A549 (cell line): Measurements from ENCODE around the gene RASA3.

ENCODE experiments used
- CBX2 ChIP-seq: fragments of 200-600 bp; sonication (generic); IDR thresholded peaks from 2 replicates; pipeline ENCODE4 v1.6.1; 2016; ENCODE audit warnings: low read depth, mild to moderate bottlenecking, borderline replicate concordance
- CTCF ChIP-seq: fragments of >200 bp; sonication (Bioruptor Twin); formaldehyde crosslinking; IDR thresholded peaks from 3 replicates; pipeline ENCODE4 v1.5.1; 2016
- ELK1 ChIP-seq: fragments of 150-350 bp; IDR thresholded peaks from 2 replicates; pipeline ENCODE4 v1.6.1; 2014; ENCODE audit warnings: low read depth, mild to moderate bottlenecking, low read length
- FOXS1 ChIP-seq: fragments of 250-450 bp; sonication (Bioruptor Pico); IDR thresholded peaks from 2 replicates; pipeline ENCODE4 v1.5.0; 2020; ENCODE audit warnings: mild to moderate bottlenecking, moderate library complexity
- HES2 ChIP-seq: fragments of >200 bp; sonication (Bioruptor Twin); formaldehyde crosslinking; IDR thresholded peaks from 2 replicates; pipeline ENCODE4 v1.6.1; 2016
- REST ChIP-seq: fragments of 200-600 bp; sonication (generic); IDR thresholded peaks from 2 replicates; pipeline ENCODE4 v1.6.1; 2016; ENCODE audit warnings: antibody characterized with exemption, mild to moderate bottlenecking, moderate library complexity
- RFX5 ChIP-seq: fragments of 450-650 bp; IDR thresholded peaks from 2 replicates; pipeline ENCODE4 v1.7.1; 2014; ENCODE audit warnings: antibody characterized with exemption, mild to moderate bottlenecking, moderate library complexity

GRCh38 chr13:114110091-114110829 is 22.2 kb downstream of the RASA3 start:
- TF ChIP-seq CTCF = no peak
- no peak for TF ChIP-seq CBX2
- no peak for TF ChIP-seq RFX5
- TF ChIP-seq FOXS1 = no peak
- no peak for TF ChIP-seq REST
- TF ChIP-seq ELK1 = no peak
- no peak for TF ChIP-seq HES2
